Measurements from ENCODE around the gene CORO2B. TPM values are rescaled to one million over a fixed set of nuclear protein-coding genes. Genes with fewer than 3 reads are reported as not detected.

CORO2B gene, protein sequence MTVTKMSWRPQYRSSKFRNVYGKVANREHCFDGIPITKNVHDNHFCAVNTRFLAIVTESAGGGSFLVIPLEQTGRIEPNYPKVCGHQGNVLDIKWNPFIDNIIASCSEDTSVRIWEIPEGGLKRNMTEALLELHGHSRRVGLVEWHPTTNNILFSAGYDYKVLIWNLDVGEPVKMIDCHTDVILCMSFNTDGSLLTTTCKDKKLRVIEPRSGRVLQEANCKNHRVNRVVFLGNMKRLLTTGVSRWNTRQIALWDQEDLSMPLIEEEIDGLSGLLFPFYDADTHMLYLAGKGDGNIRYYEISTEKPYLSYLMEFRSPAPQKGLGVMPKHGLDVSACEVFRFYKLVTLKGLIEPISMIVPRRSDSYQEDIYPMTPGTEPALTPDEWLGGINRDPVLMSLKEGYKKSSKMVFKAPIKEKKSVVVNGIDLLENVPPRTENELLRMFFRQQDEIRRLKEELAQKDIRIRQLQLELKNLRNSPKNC
- 10 to 100 TPM; 15.9 to 16.7 TPM for total RNA-seq
- 10 to 100 TPM; 49.7 to 53.6 TPM for polyA plus RNA-seq (ENCODE audit: insufficient read length in 2 of 2)
- long read RNA-seq, donor 1, transcript CORO2B-204 (12 exons, 3,566 nt), result major isoform, 9 of 9 reads
- long read RNA-seq, donor 1, partial matches to known transcripts, result 0 of 9 reads
- long read RNA-seq, donor 1, other reads (novel, unspliced or antisense), result 0 of 9 reads
- long read RNA-seq, donor 2, partial matches to known transcripts, result 0 of 3 reads
- long read RNA-seq, donor 2, other reads (novel, unspliced or antisense), result 0 of 3 reads
- long read RNA-seq, donor 3, partial matches to known transcripts, result 0 of 3 reads
- long read RNA-seq, donor 3, other reads (novel, unspliced or antisense), result 0 of 3 reads
- long read RNA-seq, donor 4, partial matches to known transcripts, result 0 of 1 reads
- long read RNA-seq, donor 4, other reads (novel, unspliced or antisense), result 0 of 1 reads

DNA sequence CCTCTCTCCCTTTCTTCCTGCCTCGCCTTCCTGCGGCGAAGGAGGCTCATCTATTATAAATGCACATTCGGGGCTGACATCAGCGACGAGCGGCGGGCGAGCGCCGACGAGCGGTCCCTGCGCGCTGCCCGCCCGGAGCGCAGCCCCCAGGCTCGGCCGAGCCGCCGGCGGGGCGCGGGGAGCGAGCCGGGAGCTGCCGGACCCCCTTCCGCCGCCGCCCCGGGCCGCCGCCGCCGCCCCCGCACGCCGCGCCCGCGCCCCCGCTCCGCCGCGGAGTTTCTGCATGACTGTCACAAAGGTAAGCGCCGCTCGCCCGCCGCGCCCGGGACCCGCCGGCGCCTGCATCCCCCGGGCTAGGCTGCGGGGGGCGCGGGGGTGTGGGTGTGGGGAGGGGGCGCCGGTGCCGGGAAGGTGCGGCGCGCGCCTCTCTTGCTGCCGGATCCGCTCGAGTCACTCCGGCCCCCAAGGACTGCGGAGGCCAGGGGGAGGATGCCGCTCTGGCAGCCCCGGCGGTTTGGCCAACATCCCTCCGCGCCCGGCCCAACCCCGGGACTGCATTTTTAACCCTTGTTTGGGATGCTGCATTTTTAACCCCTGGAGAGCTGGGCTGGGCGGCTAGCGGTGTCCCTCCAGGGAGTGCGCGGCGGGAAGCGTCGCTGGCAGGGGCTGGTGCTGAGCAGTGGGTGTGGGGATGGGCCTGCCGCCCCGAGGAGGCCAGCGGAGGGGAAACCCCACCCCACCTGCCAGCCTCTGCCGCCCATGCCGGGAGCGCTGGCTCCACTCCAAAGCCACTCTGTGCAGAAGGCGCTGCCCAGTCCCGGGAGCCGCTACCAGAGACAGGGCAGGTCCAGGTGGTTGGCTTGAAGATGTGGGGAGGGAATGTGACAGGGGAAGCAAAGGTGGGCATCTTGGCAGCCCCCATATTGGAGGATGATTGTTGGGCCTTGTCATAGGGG, at the start of gene CORO2B:
Gene CORO2B (plus strand): TSS at position 14 of the 956 bp plus-strand sequence. CDS start 270 bp downstream, at position 284.
- WGBS (ENCODE audit: insufficient coverage), result under 1% methylated on average over 84 of the region's 95 CpGs
- DNase-seq (ENCODE audit: low read depth in 4 of 6, low spot score in 6 of 6), result peak in 3 of 6 donors; percentile 48 to 87 (median 87)
- H3K4me1 ChIP-seq (ENCODE audit: control insufficient read depth, insufficient read depth, low read length), result peaks cover 67% of the 10 kb centered on the region
- no peaks in the 10 kb centered on the region for H3K36me3 ChIP-seq (ENCODE audit: control insufficient read depth, insufficient read depth, low read length)
- H3K27me3 ChIP-seq (ENCODE audit: control insufficient read depth, insufficient read depth, low read length), result no peaks in the 10 kb centered on the region
- no peaks in the 10 kb centered on the region for H3K9me3 ChIP-seq (ENCODE audit: control insufficient read depth, insufficient read depth, low read length)
- peak within 1 kb of the TSS; percentile 61 for H3K4me3 ChIP-seq (ENCODE audit: low read depth, low read length)
- H3K27ac ChIP-seq (ENCODE audit: low read depth, low read length), result peak within 1 kb of the TSS; percentile 72

DNA sequence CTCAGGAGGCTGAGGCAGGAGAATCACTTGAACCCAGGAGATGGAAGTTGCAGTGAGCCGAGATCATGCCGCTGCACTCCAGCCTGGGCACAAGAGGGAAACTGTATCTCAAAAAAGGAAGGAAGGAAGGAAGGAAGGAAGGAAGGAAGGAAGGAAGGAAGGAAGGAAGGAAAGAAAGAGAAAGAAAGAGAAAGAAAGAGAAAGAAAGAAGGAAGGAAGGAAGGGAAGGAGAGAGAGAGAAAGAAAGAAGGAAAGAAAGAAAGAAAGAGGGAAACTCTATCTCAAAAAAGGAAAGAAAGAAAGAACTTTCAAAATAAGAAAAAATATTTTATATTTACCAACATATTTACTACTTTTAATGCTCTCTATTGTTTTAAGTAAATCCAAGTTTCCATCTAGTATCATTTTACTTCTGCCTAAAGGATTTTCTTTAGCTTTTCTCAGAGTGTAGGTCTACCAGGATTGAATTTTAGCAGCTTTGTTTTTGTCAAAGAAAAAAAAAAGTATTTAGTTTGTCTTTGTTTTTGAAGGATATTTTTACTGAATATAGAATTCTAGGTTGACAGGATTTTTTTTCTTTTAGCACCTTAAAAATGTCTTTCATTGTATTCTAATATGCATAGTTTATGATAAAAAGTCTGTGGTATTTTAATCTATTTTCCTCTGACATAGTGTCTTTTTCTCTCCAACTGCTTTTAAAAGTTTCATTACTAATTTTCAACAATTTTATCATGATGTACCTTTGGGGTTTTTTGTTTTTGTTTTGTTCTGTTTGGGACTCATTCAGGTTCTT, 47.2 kb upstream of the CORO2B start:
- Histone ChIP-seq H3K27me3 (ENCODE audit: control insufficient read depth, insufficient read depth, low read length) (no peaks in the 10 kb centered on the region), H3K4me1 (ENCODE audit: control insufficient read depth, insufficient read depth, low read length) (no peaks in the 10 kb centered on the region), H3K4me3 (ENCODE audit: low read depth, low read length) (no peak overlapping the region), H3K36me3 (ENCODE audit: control insufficient read depth, insufficient read depth, low read length) (no peaks in the 10 kb centered on the region), H3K9me3 (ENCODE audit: control insufficient read depth, insufficient read depth, low read length) (no peaks in the 10 kb centered on the region), H3K27ac (ENCODE audit: low read depth, low read length) (no peak overlapping the region)
- 90% methylated on average over 2 of the region's 2 CpGs for WGBS (ENCODE audit: insufficient coverage)
- no peak for DNase-seq (ENCODE audit: low read depth in 4 of 6, low spot score in 6 of 6)

DNA sequence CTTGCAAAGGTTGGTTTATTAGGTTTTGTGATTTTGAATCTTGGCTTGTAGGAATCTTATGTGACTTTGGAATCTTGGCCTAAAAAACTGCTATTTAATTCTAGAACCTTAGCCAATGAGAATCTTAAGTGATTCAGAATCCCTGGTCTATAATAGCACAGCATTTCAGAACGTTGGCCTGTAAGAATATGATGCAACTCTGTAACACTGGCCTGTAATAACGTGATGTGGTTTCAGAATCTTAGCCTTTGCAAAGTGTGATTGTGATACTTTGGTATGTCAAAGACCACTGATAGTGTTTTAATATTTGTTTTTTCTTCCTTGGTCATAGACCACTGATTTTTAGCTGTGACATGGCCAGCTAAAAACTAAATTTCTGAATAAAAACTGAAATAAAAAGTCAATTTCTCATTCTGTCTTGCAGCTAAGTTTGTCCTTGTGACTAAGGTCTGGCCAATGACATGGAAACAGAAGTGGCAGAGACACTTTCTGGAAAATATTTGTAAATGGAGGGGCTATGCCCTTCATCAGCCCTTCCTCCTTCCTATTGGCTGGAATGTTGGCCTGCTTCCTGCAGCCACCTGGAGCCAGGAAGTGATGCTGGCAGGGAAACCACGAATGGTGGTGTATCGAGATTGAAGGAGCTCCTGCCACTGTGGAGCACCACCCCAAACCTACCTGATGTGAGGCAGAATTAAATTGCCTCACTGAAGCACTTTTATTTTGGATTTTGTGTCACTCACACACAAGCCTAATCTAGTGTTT, 42.3 kb upstream of the CORO2B start:
- Histone ChIP-seq H3K27me3 (ENCODE audit: control insufficient read depth, insufficient read depth, low read length) (no peaks in the 10 kb centered on the region), H3K4me1 (ENCODE audit: control insufficient read depth, insufficient read depth, low read length) (no peaks in the 10 kb centered on the region), H3K9me3 (ENCODE audit: control insufficient read depth, insufficient read depth, low read length) (no peaks in the 10 kb centered on the region), H3K36me3 (ENCODE audit: control insufficient read depth, insufficient read depth, low read length) (no peaks in the 10 kb centered on the region), H3K4me3 (ENCODE audit: low read depth, low read length) (no peak overlapping the region), H3K27ac (ENCODE audit: low read depth, low read length) (no peak overlapping the region)
- 100% methylated on average over 1 of the region's 4 CpGs for WGBS (ENCODE audit: insufficient coverage)
- no peak for DNase-seq (ENCODE audit: low read depth in 4 of 6, low spot score in 6 of 6)

DNA sequence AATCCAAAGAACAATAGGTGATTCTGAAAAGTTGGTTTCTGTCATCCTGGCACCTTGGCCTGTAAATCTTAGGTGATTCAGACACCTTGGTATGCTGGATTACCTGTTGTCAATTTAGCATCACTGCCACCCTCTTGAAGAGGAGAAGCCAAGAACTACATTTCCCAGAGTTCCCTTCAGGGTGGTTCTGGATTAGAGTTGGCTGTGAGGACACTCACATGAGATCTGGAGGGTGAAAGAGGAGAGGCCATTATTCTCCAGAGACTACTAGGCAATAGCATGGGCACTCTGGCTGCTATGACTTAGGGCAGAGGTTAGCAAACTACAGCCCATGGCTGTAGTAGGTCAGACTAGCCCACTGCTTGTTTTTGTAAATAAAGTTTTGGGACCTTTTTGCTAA, 41.7 kb upstream of the CORO2B start:
- Histone ChIP-seq H3K36me3 (ENCODE audit: control insufficient read depth, insufficient read depth, low read length) (no peaks in the 10 kb centered on the region), H3K27me3 (ENCODE audit: control insufficient read depth, insufficient read depth, low read length) (no peaks in the 10 kb centered on the region), H3K4me3 (ENCODE audit: low read depth, low read length) (no peak overlapping the region), H3K27ac (ENCODE audit: low read depth, low read length) (no peak overlapping the region), H3K9me3 (ENCODE audit: control insufficient read depth, insufficient read depth, low read length) (no peaks in the 10 kb centered on the region), H3K4me1 (ENCODE audit: control insufficient read depth, insufficient read depth, low read length) (no peaks in the 10 kb centered on the region)
- DNase-seq (ENCODE audit: low read depth in 4 of 6, low spot score in 6 of 6), result no peak

DNA sequence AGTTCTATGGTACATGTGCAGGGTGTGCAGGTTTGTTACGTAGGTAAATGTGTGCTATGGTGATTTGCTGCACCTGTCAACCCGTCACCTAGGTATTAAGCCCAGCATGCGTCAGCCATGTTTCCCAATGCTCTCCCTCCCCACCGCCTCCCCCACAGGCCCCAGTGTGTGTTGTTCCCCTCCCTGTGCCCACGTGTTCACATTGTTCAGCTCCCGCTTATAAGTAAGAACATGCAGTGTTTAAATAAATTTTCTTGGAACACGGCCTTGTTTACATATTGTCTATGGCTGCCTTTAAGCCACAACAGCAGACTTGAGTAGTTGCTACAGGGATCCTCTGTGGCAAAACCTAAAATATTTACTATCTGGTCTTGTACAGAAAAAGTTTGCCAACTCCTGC, 41.3 kb upstream of the CORO2B start:
- no peaks in the 10 kb centered on the region for H3K4me1 ChIP-seq (ENCODE audit: control insufficient read depth, insufficient read depth, low read length)
- no peaks in the 10 kb centered on the region for H3K27me3 ChIP-seq (ENCODE audit: control insufficient read depth, insufficient read depth, low read length)
- DNase-seq (ENCODE audit: low read depth in 4 of 6, low spot score in 6 of 6), result no peak
- H3K4me3 ChIP-seq (ENCODE audit: low read depth, low read length), result no peak overlapping the region
- H3K9me3 ChIP-seq (ENCODE audit: control insufficient read depth, insufficient read depth, low read length), result no peaks in the 10 kb centered on the region
- no peaks in the 10 kb centered on the region for H3K36me3 ChIP-seq (ENCODE audit: control insufficient read depth, insufficient read depth, low read length)
- WGBS (ENCODE audit: insufficient coverage), result 94% methylated on average over 3 of the region's 7 CpGs
- H3K27ac ChIP-seq (ENCODE audit: low read depth, low read length), result no peak overlapping the region

DNA sequence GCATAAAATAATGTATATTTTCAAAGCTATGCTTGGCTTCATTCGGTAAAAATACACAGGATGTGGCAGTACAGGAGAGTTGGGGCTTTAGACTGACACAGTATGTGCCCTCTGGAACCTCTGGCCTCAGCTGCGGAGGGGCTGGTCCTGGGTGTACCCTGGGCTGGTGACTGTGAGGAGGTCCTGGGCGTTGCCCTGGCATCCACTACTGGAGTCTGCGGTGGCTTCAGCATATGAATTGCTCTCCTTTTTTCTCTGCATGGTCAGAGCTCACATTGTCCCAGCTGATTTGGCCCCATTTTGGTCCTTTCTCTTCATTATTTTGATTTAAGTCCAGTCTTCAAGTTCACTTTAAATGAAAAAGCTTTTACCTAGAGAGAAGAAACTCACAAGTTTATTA, 40.5 kb upstream of the CORO2B start:
- Histone ChIP-seq H3K36me3 (ENCODE audit: control insufficient read depth, insufficient read depth, low read length) (no peaks in the 10 kb centered on the region), H3K4me3 (ENCODE audit: low read depth, low read length) (no peak overlapping the region), H3K4me1 (ENCODE audit: control insufficient read depth, insufficient read depth, low read length) (no peaks in the 10 kb centered on the region), H3K27ac (ENCODE audit: low read depth, low read length) (no peak overlapping the region), H3K9me3 (ENCODE audit: control insufficient read depth, insufficient read depth, low read length) (no peaks in the 10 kb centered on the region), H3K27me3 (ENCODE audit: control insufficient read depth, insufficient read depth, low read length) (no peaks in the 10 kb centered on the region)
- WGBS (ENCODE audit: insufficient coverage), result 92% methylated on average over 3 of the region's 4 CpGs
- DNase-seq (ENCODE audit: low read depth in 4 of 6, low spot score in 6 of 6), result no peak

DNA sequence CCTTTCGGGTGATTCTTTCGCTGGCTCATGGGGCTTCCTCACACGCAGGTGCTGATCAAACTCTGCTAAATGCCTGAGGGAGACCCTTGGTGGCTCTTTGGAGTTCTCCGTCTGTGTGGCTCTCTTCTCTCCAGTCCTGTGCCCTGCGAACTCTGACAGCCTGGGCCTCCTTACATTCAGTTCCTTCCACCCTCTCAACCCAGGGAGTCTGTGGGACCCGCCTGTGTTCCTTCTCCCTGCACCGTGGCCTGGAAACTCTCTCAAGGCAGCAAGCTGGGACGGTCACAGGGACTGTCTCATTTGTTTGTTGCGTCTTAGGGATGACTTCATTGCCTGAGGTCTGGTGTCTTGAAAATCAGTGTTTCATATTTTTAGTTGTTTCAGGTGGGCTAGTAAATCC, 37.0 kb upstream of the CORO2B start:
- 86% methylated on average over 7 of the region's 9 CpGs for WGBS (ENCODE audit: insufficient coverage)
- Histone ChIP-seq H3K27me3 (ENCODE audit: control insufficient read depth, insufficient read depth, low read length) (no peaks in the 10 kb centered on the region), H3K4me1 (ENCODE audit: control insufficient read depth, insufficient read depth, low read length) (no peaks in the 10 kb centered on the region), H3K27ac (ENCODE audit: low read depth, low read length) (no peak overlapping the region), H3K36me3 (ENCODE audit: control insufficient read depth, insufficient read depth, low read length) (no peaks in the 10 kb centered on the region), H3K9me3 (ENCODE audit: control insufficient read depth, insufficient read depth, low read length) (no peaks in the 10 kb centered on the region), H3K4me3 (ENCODE audit: low read depth, low read length) (no peak overlapping the region)
- DNase-seq (ENCODE audit: low read depth in 4 of 6, low spot score in 6 of 6), result no peak

DNA sequence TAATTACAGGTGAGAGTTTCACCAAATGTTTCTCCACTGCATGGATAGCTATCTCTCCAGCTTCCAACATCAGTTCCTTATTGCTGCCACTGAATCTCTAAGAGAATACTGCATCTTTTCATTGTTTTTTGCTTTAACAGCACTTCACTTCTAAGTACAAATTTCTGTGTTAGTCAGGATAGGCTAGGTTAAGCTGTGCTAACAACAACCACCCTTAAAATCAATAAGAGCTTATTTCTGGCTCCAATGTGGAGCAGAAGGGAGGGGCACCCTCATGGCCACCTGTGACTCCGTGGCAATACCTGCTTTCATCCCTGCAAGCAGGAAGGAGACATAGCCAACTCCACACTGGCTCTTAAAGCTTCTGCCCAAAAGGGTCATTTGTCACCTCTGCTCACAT, 36.4 kb upstream of the CORO2B start:
- no peaks in the 10 kb centered on the region for H3K9me3 ChIP-seq (ENCODE audit: control insufficient read depth, insufficient read depth, low read length)
- no peak for DNase-seq (ENCODE audit: low read depth in 4 of 6, low spot score in 6 of 6)
- H3K27ac ChIP-seq (ENCODE audit: low read depth, low read length), result no peak overlapping the region
- H3K4me3 ChIP-seq (ENCODE audit: low read depth, low read length), result no peak overlapping the region
- H3K27me3 ChIP-seq (ENCODE audit: control insufficient read depth, insufficient read depth, low read length), result no peaks in the 10 kb centered on the region
- H3K4me1 ChIP-seq (ENCODE audit: control insufficient read depth, insufficient read depth, low read length), result no peaks in the 10 kb centered on the region
- no peaks in the 10 kb centered on the region for H3K36me3 ChIP-seq (ENCODE audit: control insufficient read depth, insufficient read depth, low read length)
- no CpG with 5 or more reads among the region's 1 CpG for WGBS (ENCODE audit: insufficient coverage)

Data from spinal cord (tissue), 10 donors.